K562 (cell line): Measurements from ENCODE around the gene CHERP. TPM values are rescaled to one million over a fixed set of nuclear protein-coding genes. Genes with fewer than 3 reads are reported as not detected.

Experiments
- AFF1 ChIP-seq, 2 experiments: fragments of 450-650 bp; IDR thresholded peaks; 2 replicates each; pipeline ENCODE4 v1.6.1; 2018; ENCODE audit warnings: mild to moderate bottlenecking in 2 of 2, low read depth in 1 of 2; ENCODE audit not compliant: partially characterized antibody in 2 of 2
- BRD9 ChIP-seq: fragments of 450-650 bp; IDR thresholded peaks from 2 replicates; pipeline ENCODE4 v1.6.1; 2018; ENCODE audit warnings: low read depth; ENCODE audit not compliant: partially characterized antibody
- CBX1 ChIP-seq: sonication (generic); IDR thresholded peaks from 2 replicates; pipeline ENCODE4 v1.6.1; 2016; ENCODE audit warnings: antibody characterized with exemption, low read depth, mild to moderate bottlenecking
- E2F3 ChIP-seq: fragments of 250-450 bp; sonication (Bioruptor Pico); IDR thresholded peaks from 2 replicates; pipeline ENCODE4 v1.4.0; 2020; ENCODE audit warnings: mild to moderate bottlenecking
- HNRNPK ChIP-seq: fragments of 200-400 bp; formaldehyde crosslinking; IDR thresholded peaks from one replicate; pipeline ENCODE4 v1.6.1; 2018; ENCODE audit warnings: mild to moderate bottlenecking, low read depth, low read length; ENCODE audit not compliant: poor library complexity, severe bottlenecking
- HSF4 ChIP-seq: fragments of 250-450 bp; sonication (Bioruptor Pico); IDR thresholded peaks from 2 replicates; pipeline ENCODE4 v2.1.2; 2022; ENCODE audit warnings: mild to moderate bottlenecking, moderate library complexity, borderline replicate concordance
- IRF2 ChIP-seq: sonication (generic); formaldehyde crosslinking; IDR thresholded peaks from 2 replicates; pipeline ENCODE4 v1.8.1; 2022; ENCODE audit warnings: mild to moderate bottlenecking, missing genetic modification reagents
- MLX ChIP-seq, 2 experiments: fragments of 450-650 bp in 1 of 2; sonication (generic) in 1 of 2; formaldehyde crosslinking; conservative IDR thresholded peaks; 2 replicates each; pipeline versions ENCODE4 v1.4.0 to v1.8.1; 2020 to 2022; ENCODE audit warnings: mild to moderate bottlenecking in 1 of 2, missing genetic modification reagents in 1 of 2
- PHF20 ChIP-seq: fragments of 450-650 bp; IDR thresholded peaks from 2 replicates; pipeline ENCODE4 v1.6.1; 2018; ENCODE audit not compliant: partially characterized antibody
- POLR3A ChIP-seq: IDR thresholded peaks from 2 replicates; pipeline ENCODE4 v1.6.1; 2011; ENCODE audit warnings: borderline replicate concordance, mild to moderate bottlenecking, moderate library complexity; ENCODE audit not compliant: insufficient read length, insufficient read depth; ENCODE audit errors: extremely low read depth
- RAD21 ChIP-seq, 2 experiments: fragments of 250-450 bp in 1 of 2; fragments of 450-650 bp in 1 of 2; sonication (Bioruptor Pico) in 1 of 2; formaldehyde crosslinking in 1 of 2; IDR thresholded peaks in 1 of 2; conservative IDR thresholded peaks in 1 of 2; 2 replicates each; pipeline versions ENCODE4 v1.4.0 to v1.8.0; 2020 to 2022; ENCODE audit warnings: mild to moderate bottlenecking in 2 of 2, moderate library complexity in 1 of 2
- XRCC3 ChIP-seq: fragments of 450-650 bp; IDR thresholded peaks from 2 replicates; pipeline ENCODE4 v1.6.1; 2017; ENCODE audit warnings: mild to moderate bottlenecking, moderate library complexity
- ZNF217 ChIP-seq: sonication (generic); formaldehyde crosslinking; IDR thresholded peaks from 2 replicates; pipeline ENCODE4 v1.8.0; 2022; ENCODE audit warnings: mild to moderate bottlenecking, missing genetic modification reagents
- ZNF436 ChIP-seq: fragments of 250-450, 450-650 bp; sonication (Bioruptor Pico); formaldehyde crosslinking; IDR thresholded peaks from 2 replicates; pipeline ENCODE4 v1.7.0; 2020; ENCODE audit warnings: mild to moderate bottlenecking
- ZNF57 ChIP-seq: fragments of 450-650 bp; formaldehyde crosslinking; IDR thresholded peaks from 2 replicates; pipeline ENCODE4 v1.4.0; 2020; ENCODE audit warnings: mild to moderate bottlenecking, moderate library complexity
- polyA plus RNA-seq, 8 experiments: library from polyadenylated mRNA; depleted of rRNA in 4 of 8; stranded (reverse) in 5 of 8; unstranded in 3 of 8; fragments of >200 nt; fragmentation: Nextera tagmentation in 2 of 8; fragmentation: Illumina TruSeq in 1 of 8; extraction: Ambion mirVana in 2 of 8; extraction: Trizol in 1 of 8; gene quantifications; 2 replicates each; pipeline versions ENCODE4 v1.2.1 to v1.2.3, GENCODE V29; 2011 to 2014; ENCODE audit warnings: inconsistent platforms in 1 of 8, missing spikeins in 1 of 8
- total RNA-seq, 7 experiments: library from RNA; depleted of rRNA in 6 of 7; stranded (reverse); fragments of >200 nt in 6 of 7; fragmentation: Illumina TruSeq in 2 of 7; extraction: Trizol in 2 of 7; gene quantifications; 2 replicates each; pipeline versions ENCODE4 v1.2.1 to v1.2.3, GENCODE V29; 2011 to 2021; ENCODE audit warnings: low replicate concordance in 1 of 7
- TF ChIP-seq, protein P1 (sequence below): fragments of 450-650 bp; formaldehyde crosslinking; IDR thresholded peaks from 2 replicates; pipeline ENCODE4 v1.4.0; 2020; ENCODE audit warnings: mild to moderate bottlenecking
- TF ChIP-seq, protein P2 (sequence below): fragments of 450-650 bp; IDR thresholded peaks from 2 replicates; pipeline ENCODE4 v1.6.1; 2017; ENCODE audit warnings: antibody characterized with exemption, mild to moderate bottlenecking

Gene CHERP
- total and polyA plus RNA-seq, 9 of the 15 experiments (the other 6 are each of a cell fraction or from before 2014, with no cell fraction given) = 0.60 to 85.1 (median 7.8) TPM

DNA sequence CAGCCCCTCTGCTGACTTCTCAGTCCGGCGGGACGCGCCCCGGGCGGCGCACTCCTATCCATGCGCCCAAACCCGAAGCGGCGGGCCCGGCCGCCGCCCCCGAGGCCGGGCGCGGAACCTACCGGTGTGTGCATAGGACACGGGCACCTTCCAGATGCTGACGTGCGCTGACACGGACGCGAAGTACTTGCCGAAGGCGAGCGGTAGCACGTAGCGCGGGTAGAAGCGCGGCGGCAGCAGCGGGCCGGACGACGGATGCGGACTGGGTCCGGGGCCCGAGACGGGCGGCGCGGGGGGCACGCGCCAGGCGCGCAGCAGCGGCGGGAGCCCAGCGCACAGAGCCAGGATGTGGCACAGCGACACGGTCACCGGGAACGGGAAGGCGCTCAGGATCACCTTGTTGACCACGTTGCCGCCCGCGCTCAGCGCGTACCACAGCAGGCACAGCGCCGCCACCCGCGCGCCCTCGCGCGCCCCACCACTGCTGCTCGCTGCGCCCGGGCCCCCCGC, 29.6 kb upstream of the CHERP start (continued):
- TF ChIP-seq AFF1 (IDR thresholded peaks at IDR 0.05; ENCODE audit: low read depth in 1 of 2, partially characterized antibody in 2 of 2) (no peak), ZNF436 (CRISPR knock-in tag) (no peak), PHF20 (no peak), HNRNPK (no peak), RAD21 (CRISPR knock-in tag; conservative IDR thresholded peaks at IDR 0.05 in 1 of 2, IDR thresholded peaks at IDR 0.05 in 1 of 2) (peak in 1 of 2 experiments; percentile 11; a peak in 2 of 4 replicates), MLX (CRISPR knock-in tag; conservative IDR thresholded peaks at IDR 0.05) (no peak), IRF2 (CRISPR knock-in tag) (peak; percentile 67; the same call in 1 of the 2 replicates), POLR3A (no peak), ZNF57 (CRISPR knock-in tag) (no peak), BRD9 (no peak), E2F3 (CRISPR knock-in tag) (no peak), CBX1 (no peak), HSF4 (CRISPR knock-in tag) (no peak), XRCC3 (no peak), ZNF217 (no peak)
- TF ChIP-seq, protein P1, sequence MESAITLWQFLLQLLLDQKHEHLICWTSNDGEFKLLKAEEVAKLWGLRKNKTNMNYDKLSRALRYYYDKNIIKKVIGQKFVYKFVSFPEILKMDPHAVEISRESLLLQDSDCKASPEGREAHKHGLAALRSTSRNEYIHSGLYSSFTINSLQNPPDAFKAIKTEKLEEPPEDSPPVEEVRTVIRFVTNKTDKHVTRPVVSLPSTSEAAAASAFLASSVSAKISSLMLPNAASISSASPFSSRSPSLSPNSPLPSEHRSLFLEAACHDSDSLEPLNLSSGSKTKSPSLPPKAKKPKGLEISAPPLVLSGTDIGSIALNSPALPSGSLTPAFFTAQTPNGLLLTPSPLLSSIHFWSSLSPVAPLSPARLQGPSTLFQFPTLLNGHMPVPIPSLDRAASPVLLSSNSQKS = no peak
- TF ChIP-seq, protein P2, sequence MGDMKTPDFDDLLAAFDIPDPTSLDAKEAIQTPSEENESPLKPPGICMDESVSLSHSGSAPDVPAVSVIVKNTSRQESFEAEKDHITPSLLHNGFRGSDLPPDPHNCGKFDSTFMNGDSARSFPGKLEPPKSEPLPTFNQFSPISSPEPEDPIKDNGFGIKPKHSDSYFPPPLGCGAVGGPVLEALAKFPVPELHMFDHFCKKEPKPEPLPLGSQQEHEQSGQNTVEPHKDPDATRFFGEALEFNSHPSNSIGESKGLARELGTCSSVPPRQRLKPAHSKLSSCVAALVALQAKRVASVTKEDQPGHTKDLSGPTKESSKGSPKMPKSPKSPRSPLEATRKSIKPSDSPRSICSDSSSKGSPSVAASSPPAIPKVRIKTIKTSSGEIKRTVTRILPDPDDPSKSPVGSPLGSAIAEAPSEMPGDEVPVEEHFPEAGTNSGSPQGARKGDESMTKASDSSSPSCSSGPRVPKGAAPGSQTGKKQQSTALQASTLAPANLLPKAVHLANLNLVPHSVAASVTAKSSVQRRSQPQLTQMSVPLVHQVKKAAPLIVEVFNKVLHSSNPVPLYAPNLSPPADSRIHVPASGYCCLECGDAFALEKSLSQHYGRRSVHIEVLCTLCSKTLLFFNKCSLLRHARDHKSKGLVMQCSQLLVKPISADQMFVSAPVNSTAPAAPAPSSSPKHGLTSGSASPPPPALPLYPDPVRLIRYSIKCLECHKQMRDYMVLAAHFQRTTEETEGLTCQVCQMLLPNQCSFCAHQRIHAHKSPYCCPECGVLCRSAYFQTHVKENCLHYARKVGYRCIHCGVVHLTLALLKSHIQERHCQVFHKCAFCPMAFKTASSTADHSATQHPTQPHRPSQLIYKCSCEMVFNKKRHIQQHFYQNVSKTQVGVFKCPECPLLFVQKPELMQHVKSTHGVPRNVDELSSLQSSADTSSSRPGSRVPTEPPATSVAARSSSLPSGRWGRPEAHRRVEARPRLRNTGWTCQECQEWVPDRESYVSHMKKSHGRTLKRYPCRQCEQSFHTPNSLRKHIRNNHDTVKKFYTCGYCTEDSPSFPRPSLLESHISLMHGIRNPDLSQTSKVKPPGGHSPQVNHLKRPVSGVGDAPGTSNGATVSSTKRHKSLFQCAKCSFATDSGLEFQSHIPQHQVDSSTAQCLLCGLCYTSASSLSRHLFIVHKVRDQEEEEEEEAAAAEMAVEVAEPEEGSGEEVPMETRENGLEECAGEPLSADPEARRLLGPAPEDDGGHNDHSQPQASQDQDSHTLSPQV = peak; percentile 37; the same call in 1 of the 2 replicates
